GM18951 (cell line): ENCODE results near the gene PRKN.

ENCODE experiments used
- POLR2A ChIP-seq: IDR thresholded peaks from 4 replicates; pipeline ENCODE4 v1.6.1; 2011; ENCODE audit warnings: mild to moderate bottlenecking; ENCODE audit not compliant: insufficient read length, insufficient read depth; ENCODE audit errors: extremely low read depth
- in situ Hi-C: fragments of 300-500 bp; cut with MboI; formaldehyde crosslinking; loops from one replicate; pipeline ENCODE4 v1.12.0; 2022; ENCODE audit warnings: low sequenced_read_pairs, mixed read lengths, inconsistent platforms; ENCODE audit not compliant: unreplicated experiment

Gene PRKN

DNA sequence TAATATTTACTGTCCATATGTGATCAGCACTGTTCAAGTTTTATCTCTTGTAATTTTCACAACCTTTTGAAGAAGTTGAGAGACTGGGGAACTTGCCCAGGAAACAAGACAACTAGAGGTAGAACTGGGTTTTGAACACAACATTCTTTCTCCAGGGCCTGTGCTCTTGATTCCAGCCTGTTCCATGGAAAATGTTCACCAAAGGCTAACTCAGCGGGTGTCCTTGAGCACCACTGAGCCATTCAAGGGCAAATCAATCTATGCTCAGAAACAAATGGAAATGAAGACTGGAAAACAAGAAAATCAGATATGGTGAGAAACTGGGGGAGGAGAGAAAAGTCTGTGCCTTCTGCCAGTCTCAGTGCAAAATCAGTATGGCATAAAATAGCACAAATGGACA lies 771.5 kb downstream of the PRKN start:
- no peak for TF ChIP-seq POLR2A
- in situ Hi-C loops: no loop called here

GRCh38 chr6:161954699-161955276 lies 772.8 kb downstream of the PRKN start:
- in situ Hi-C loops: no loop called here
- no peak for TF ChIP-seq POLR2A

DNA sequence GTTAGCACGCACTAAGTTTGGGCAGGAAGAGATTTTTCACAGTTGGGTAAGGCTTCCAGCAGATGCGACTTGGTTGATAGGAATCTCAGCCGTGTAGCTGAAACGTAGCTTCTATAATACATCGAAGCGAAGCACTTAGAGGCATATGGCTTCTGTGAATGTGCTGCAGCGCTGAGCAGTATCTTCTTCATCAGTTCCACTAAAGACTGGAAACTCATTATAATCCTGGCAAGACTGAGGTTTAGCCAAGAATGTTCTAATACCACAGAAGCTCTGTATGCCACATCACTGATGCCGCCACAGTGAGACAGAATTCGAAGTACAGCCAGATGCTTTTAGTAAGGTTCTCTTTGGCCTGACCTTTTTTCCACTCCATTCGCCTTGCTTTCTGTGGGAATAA lies 773.5 kb downstream of the PRKN start:
- TF ChIP-seq POLR2A: no peak
- in situ Hi-C loops: no loop called here

GRCh38 chr6:161951126-161951525 lies 776.4 kb downstream of the PRKN start:
- no peak for TF ChIP-seq POLR2A
- in situ Hi-C loops: no loop called here

DNA sequence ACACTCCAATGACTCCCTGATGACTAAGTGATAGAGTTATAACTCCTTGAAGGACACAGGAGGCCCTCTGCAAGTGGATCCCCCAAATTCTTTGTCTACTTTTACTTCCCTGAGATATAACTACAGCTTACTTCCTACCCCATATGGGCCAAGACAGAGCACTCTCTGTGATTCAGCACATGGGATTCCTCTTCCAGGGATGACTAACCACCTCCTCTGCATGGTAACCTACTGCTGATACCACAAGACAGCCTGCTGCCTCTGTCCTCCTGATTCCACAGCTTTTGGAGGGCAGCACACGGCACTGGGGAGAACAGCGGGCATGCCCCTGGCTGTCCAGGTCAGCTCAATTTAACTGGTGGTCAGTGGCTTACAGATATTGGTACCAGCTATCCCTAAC lies 778.0 kb downstream of the PRKN start:
- no peak for TF ChIP-seq POLR2A
- in situ Hi-C loops: no loop called here

GRCh38 chr6:161948462-161948861 lies 779.1 kb downstream of the PRKN start:
- no peak for TF ChIP-seq POLR2A
- in situ Hi-C loops: no loop called here

DNA sequence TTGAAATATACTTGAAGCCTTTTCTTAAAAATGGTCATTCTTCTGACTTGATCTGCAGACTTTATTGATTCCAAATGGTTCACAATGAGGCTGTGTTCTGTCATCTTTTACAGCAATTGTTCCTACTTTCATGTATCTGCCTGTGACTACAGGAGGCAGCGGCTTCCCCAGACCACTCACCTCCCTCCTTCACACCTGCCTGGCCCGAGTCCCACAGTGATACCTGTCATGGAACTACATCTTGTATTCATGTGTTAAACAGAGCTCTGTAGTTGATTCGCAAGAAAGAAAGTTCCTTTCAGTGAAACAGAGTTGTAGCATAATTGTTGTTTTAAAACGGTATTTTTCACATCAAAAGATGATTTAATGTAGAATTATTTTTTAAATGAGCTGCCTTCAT lies 780.2 kb downstream of the PRKN start:
- in situ Hi-C loops: no loop called here

DNA sequence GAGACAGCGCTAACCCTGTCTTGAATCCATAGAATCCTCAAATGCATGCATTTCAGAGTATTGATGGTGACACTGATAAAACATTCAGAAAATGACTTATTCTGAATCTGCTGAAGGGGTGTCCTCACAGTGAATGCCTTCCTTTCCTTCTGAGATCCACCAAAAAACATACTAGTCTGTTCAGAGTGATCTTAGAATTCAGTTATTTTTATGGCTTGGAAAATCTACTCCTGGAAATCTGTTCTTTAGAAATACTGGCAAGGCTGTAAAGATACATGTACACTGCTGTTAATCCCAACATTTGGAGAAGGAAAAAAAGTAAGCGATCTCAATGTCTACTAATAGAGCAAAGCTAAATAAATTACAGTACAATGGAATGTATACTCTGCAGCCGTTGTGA lies 781.1 kb downstream of the PRKN start:
- no peak for TF ChIP-seq POLR2A
- in situ Hi-C loops: no loop called here

More for the DNA sequence above, 780.2 kb downstream of the PRKN start:
- TF ChIP-seq POLR2A: no peak

GRCh38 chr6:161943561-161943960 lies 784.0 kb downstream of the PRKN start:
- in situ Hi-C loops: no loop called here
- TF ChIP-seq POLR2A: no peak

- in situ Hi-C loops: no loop called here
- TF ChIP-seq POLR2A: no peak
These were observed 786.0 kb downstream of the PRKN start for GRCh38 chr6:161941565-161941964.

GRCh38 chr6:161940519-161940918 lies 787.0 kb downstream of the PRKN start:
- no peak for TF ChIP-seq POLR2A

DNA sequence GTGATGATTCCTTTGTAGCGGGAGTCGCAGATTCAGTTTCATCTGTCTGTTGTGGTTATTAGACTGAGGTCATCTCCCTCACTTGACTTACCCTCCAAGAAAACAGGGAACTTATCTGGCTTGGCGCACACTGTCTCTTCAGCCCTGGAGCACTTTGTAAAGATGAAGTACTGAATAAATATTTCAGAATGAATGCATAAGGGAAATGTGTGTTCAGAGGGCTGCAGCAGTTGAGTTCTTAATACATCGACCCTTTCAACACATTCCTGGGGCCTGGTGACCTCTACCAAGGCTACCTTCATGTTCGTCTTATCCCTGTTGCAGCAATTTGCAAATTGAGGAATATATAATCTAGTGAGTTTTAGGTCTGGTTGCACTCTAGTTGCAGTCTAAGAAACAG lies 801.2 kb downstream of the PRKN start:
- no peak for TF ChIP-seq POLR2A
- in situ Hi-C loops: no loop called here

More at GRCh38 chr6:161940519-161940918, 787.0 kb downstream of the PRKN start:
- in situ Hi-C loops: no loop called here

DNA sequence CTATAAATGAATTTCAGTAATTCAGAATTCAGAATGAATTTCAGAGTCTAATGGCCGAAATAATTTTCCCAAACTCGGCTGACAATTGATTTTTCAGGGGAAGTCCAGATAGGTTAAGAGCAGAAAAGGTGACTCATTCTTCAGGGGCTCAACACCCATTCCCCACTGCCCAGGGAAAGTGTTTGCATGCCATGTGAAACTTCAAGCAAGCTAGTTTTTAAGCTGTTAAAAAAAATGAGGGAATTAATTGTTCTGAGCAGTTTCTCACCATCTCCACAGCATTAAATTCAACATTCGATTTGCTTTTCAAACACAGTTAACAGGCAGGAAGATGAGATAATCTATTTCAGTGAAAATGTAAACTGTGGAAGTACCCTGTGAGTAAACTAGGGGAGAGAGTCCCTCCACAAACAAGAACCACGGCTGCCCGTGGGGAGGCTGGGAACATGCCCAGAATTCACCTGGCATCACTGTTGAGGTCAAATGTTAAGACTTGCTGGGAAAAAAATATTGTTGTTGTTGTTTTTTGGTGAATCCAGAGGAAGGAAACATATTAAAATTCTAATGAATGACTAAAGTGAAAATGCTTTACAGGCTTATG lies 803.0 kb downstream of the PRKN start:
- in situ Hi-C loops: no loop called here
- no peak for TF ChIP-seq POLR2A

- TF ChIP-seq POLR2A: no peak
- in situ Hi-C loops: no loop called here
These were observed 804.9 kb downstream of the PRKN start for GRCh38 chr6:161922631-161923119.
